K562 (cell line): ENCODE data around the gene CBFA2T3. TPM values are rescaled to one million over a fixed set of nuclear protein-coding genes. Genes with fewer than 3 reads are reported as not detected.

Experiments used
- ATAC-seq: fragments of 200-7000 bp; cut with Tn5 transposase; 3 replicates; pipeline ENCODE4 v1.9.1; 2020; ENCODE audit warnings: moderate library complexity
- BruUV-seq: library from RNA; stranded (reverse); fragments of 400-500 nt; replicated peaks from 2 replicates; lab custom pipeline; 2021; lab: Mats Ljungman, UMichigan
- CTCF ChIA-PET: fragments of 300-600 bp; formaldehyde crosslinking; extraction: SDS; loops from one replicate; lab custom pipeline; 2021; ENCODE audit warnings: low intra/inter-chr PET ratio; lab: Yijun Ruan, JAX
- POLR2A ChIA-PET: fragments of 300-600, 350-650 bp; sonication (Branson Sonifier 250); formaldehyde crosslinking; extraction: SDS; loops from one replicate; lab custom pipeline; 2021; ENCODE audit warnings: antibody characterized with exemption, inconsistent platforms; lab: Yijun Ruan, JAX
- DNase-seq, 4 experiments: peaks; one replicate each; pipeline versions ENCODE4 v3.0.0 to v3.0.0-alpha.2; 2011 to 2018; ENCODE audit warnings: low spot score in 3 of 4, mixed read lengths in 3 of 4; ENCODE audit errors: extremely low read depth in 1 of 4
- FAIRE-seq: peaks from 2 replicates; lab custom pipeline; 2011; peaks lifted over from hg19 to GRCh38; lab: Jason Lieb, UNC
- H2AFZ ChIP-seq: 2 replicates; pipeline ENCODE4 v1.6.0; 2011; ENCODE audit warnings: low read depth, low read length, control low read depth, inconsistent platforms
- H3K27ac ChIP-seq: fragments of 200-600 bp; 3 replicates; pipeline ENCODE4 v1.8.0; 2011; ENCODE audit warnings: low read depth, mild to moderate bottlenecking, control low read depth, inconsistent platforms, low read length, moderate library complexity, mixed read lengths; ENCODE audit errors: extremely low read depth
- H3K27me3 ChIP-seq, 2 experiments: fragments of 300-600 bp in 1 of 2; 2 replicates in 1 of 2; 3 replicates in 1 of 2; pipeline versions ENCODE4 v1.6.0 to v1.8.0; 2011; ENCODE audit warnings: inconsistent platforms in 2 of 2, low read length in 2 of 2, mild to moderate bottlenecking in 1 of 2, mixed read lengths in 1 of 2, moderate library complexity in 1 of 2; ENCODE audit not compliant: control insufficient read depth in 2 of 2, insufficient read depth in 2 of 2
- H3K36me3 ChIP-seq: fragments of 300-600 bp; 3 replicates; pipeline ENCODE4 v1.8.0; 2011; ENCODE audit warnings: mild to moderate bottlenecking, low read length, inconsistent platforms; ENCODE audit not compliant: control insufficient read depth, insufficient read depth
- H3K4me1 ChIP-seq, 2 experiments: fragments of 200-600 bp in 1 of 2; replicated peaks in 1 of 2; 2 replicates in 1 of 2; 3 replicates in 1 of 2; pipeline versions ENCODE4 v1.5.1 to v1.8.0; 2011; ENCODE audit warnings: inconsistent platforms in 2 of 2, low read length in 2 of 2, mild to moderate bottlenecking in 1 of 2, mixed read lengths in 1 of 2, moderate library complexity in 1 of 2; ENCODE audit not compliant: control insufficient read depth in 2 of 2, insufficient read depth in 2 of 2
- H3K4me2 ChIP-seq: 2 replicates; pipeline ENCODE4 v1.6.1; 2011; ENCODE audit warnings: low read length, control low read depth, inconsistent platforms, mixed read lengths; ENCODE audit not compliant: insufficient read depth
- H3K4me3 ChIP-seq: fragments of 200-600 bp; sonication (generic), shearing (Covaris generic); 2 replicates; pipeline ENCODE4 v1.5.1; 2016; ENCODE audit warnings: control low read depth, inconsistent platforms
- H3K79me2 ChIP-seq: fragments of 200-600 bp; 3 replicates; pipeline ENCODE4 v1.8.0; 2011; ENCODE audit warnings: low read length, inconsistent platforms; ENCODE audit not compliant: control insufficient read depth, insufficient read depth
- H3K9ac ChIP-seq, 2 experiments: 2 replicates each; pipeline versions ENCODE4 v1.6.0 to v1.6.1; 2011; ENCODE audit warnings: low read depth in 2 of 2, low read length in 2 of 2, control low read depth in 1 of 2, inconsistent platforms in 1 of 2, mild to moderate bottlenecking in 1 of 2, mixed read lengths in 1 of 2; ENCODE audit not compliant: insufficient read depth in 1 of 2
- H3K9me1 ChIP-seq: one replicate; pipeline ENCODE4 v1.6.0; 2011; ENCODE audit warnings: inconsistent platforms, mild to moderate bottlenecking, low read length, moderate library complexity; ENCODE audit not compliant: control insufficient read depth, insufficient read depth
- H3K9me3 ChIP-seq: replicated peaks from 2 replicates; pipeline ENCODE4 v1.5.1; 2011; ENCODE audit warnings: low read depth, low read length, inconsistent platforms; ENCODE audit not compliant: control insufficient read depth, insufficient read depth
- H4K20me1 ChIP-seq: replicated peaks from 2 replicates; pipeline ENCODE4 v1.6.1; 2011; ENCODE audit warnings: low read length, inconsistent platforms, mixed read lengths; ENCODE audit not compliant: control insufficient read depth, insufficient read depth
- ARID1B ChIP-seq: fragments of 450-650 bp; IDR thresholded peaks from 2 replicates; pipeline ENCODE4 v1.6.1; 2016; ENCODE audit warnings: antibody characterized with exemption, mild to moderate bottlenecking, inconsistent platforms
- CEBPZ ChIP-seq: fragments of 150-350 bp; IDR thresholded peaks from 2 replicates; pipeline ENCODE4 v1.6.1; 2014; ENCODE audit warnings: low read depth, mild to moderate bottlenecking, low read length, borderline replicate concordance
- COPS2 ChIP-seq: fragments of 450-650 bp; conservative IDR thresholded peaks from 2 replicates; pipeline ENCODE4 v1.6.1; 2016; ENCODE audit warnings: mild to moderate bottlenecking, moderate library complexity
- HEY1 ChIP-seq: fragments of 250-450 bp; sonication (Bioruptor Pico); IDR thresholded peaks from 2 replicates; pipeline ENCODE4 v1.5.0; 2020; ENCODE audit warnings: mild to moderate bottlenecking, moderate library complexity, borderline replicate concordance
- IRF1 ChIP-seq: sonication (generic); formaldehyde crosslinking; IDR thresholded peaks from 2 replicates; pipeline ENCODE4 v1.8.0; 2022; ENCODE audit warnings: missing genetic modification reagents, mild to moderate bottlenecking, borderline replicate concordance
- MCM5 ChIP-seq: fragments of 450-650 bp; IDR thresholded peaks from 2 replicates; pipeline ENCODE4 v1.6.1; 2016; ENCODE audit warnings: low read depth
- PRMT5 ChIP-seq: sonication (generic); formaldehyde crosslinking; IDR thresholded peaks from 2 replicates; pipeline ENCODE4 v1.5.0; 2020; ENCODE audit warnings: missing genetic modification reagents
- TBL1XR1 ChIP-seq, 2 experiments: IDR thresholded peaks; 2 replicates each; pipeline ENCODE4 v1.6.1; 2012; ENCODE audit warnings: improper control_type of control experiment in 2 of 2, low read length in 2 of 2, mild to moderate bottlenecking in 1 of 2
- TFAP4 ChIP-seq: sonication (generic); formaldehyde crosslinking; IDR thresholded peaks from 2 replicates; pipeline ENCODE4 v1.8.0; 2022; ENCODE audit warnings: missing genetic modification reagents, mild to moderate bottlenecking, moderate library complexity, borderline replicate concordance
- ZBTB7A ChIP-seq: IDR thresholded peaks from 2 replicates; pipeline ENCODE4 v1.6.1; 2011; ENCODE audit warnings: low read depth, mild to moderate bottlenecking, low read length, moderate library complexity, borderline replicate concordance; ENCODE audit not compliant: control insufficient read depth
- WGBS: fragments of 100-300 bp; shearing (Covaris generic); methylation state at CpG from one replicate; pipeline ENCODE4 v1.1.6; 2016; ENCODE audit warnings: low coverage, mixed read lengths; ENCODE audit not compliant: insufficient coverage; ENCODE audit errors: missing lambda C conversion rate; 5-methylcytosine and 5-hydroxymethylcytosine counted together
- in situ Hi-C: fragments of 300-500 bp; cut with MboI; formaldehyde crosslinking; loops from 4 replicates; pipeline ENCODE4 v1.15.0; 2018; ENCODE audit warnings: inconsistent platforms, mixed read lengths
- intact Hi-C: fragments of 100-400 bp; cut with micrococcal nuclease; formaldehyde crosslinking; loops from 2 replicates; pipeline ENCODE4 v1.14.2; 2022
- polyA plus RNA-seq, 8 experiments: library from polyadenylated mRNA; depleted of rRNA in 4 of 8; stranded (reverse) in 5 of 8; unstranded in 3 of 8; fragments of >200 nt; fragmentation: Nextera tagmentation in 2 of 8; fragmentation: Illumina TruSeq in 1 of 8; extraction: Ambion mirVana in 2 of 8; extraction: Trizol in 1 of 8; gene quantifications; 2 replicates each; pipeline versions ENCODE4 v1.2.1 to v1.2.3, GENCODE V29; 2011 to 2014; ENCODE audit warnings: inconsistent platforms in 1 of 8, missing spikeins in 1 of 8
- total RNA-seq, 7 experiments: library from RNA; depleted of rRNA in 6 of 7; stranded (reverse); fragments of >200 nt in 6 of 7; fragmentation: Illumina TruSeq in 2 of 7; extraction: Trizol in 2 of 7; gene quantifications; 2 replicates each; pipeline versions ENCODE4 v1.2.1 to v1.2.3, GENCODE V29; 2011 to 2021; ENCODE audit warnings: low replicate concordance in 1 of 7
- TF ChIP-seq, protein P1 (sequence below): fragments of 450-650 bp; formaldehyde crosslinking; IDR thresholded peaks from 2 replicates; pipeline ENCODE4 v1.4.0; 2020; ENCODE audit warnings: mild to moderate bottlenecking
- TF ChIP-seq, protein P2 (sequence below), 2 experiments: fragments of 450-650 bp; IDR thresholded peaks; 2 replicates each; pipeline ENCODE4 v1.6.1; 2016
- TF ChIP-seq, protein P3 (sequence below): fragments of 450-650 bp; formaldehyde crosslinking; conservative IDR thresholded peaks from 2 replicates; pipeline ENCODE4 v1.4.0; 2022; ENCODE audit warnings: mild to moderate bottlenecking, missing genetic modification characterization

CBFA2T3 gene
- total and polyA plus RNA-seq, 9 of the 15 experiments (the other 6 are each of a cell fraction or from before 2014, with no cell fraction given): 2.3 to 145 (median 6.7) TPM

DNA sequence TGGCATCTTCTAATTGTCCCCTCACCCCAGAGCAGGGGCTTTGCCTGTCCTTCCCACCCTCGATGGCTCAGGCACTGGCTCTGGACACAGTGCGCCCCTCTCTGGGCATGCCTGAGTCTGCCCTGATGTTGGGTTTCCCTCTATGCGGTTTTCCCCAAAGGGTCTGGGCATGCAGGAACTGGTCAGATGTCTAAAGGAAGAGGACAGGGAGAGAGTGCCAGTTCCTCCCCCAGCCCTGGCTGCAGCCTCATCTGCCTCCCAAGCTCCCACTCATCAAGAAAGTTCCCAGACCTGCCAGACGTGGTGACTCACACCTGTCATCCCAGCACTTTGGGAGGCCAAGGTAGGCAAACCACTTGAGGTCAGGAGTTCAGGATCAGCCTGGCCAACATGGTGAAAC lies 69.2 kb downstream of the CBFA2T3 start:
- H3K79me2 ChIP-seq: peaks cover 94% of the 10 kb centered on the region
- BruUV-seq: no TSS peak
- in situ Hi-C loops: no loop called here
- TF ChIP-seq, protein P1, sequence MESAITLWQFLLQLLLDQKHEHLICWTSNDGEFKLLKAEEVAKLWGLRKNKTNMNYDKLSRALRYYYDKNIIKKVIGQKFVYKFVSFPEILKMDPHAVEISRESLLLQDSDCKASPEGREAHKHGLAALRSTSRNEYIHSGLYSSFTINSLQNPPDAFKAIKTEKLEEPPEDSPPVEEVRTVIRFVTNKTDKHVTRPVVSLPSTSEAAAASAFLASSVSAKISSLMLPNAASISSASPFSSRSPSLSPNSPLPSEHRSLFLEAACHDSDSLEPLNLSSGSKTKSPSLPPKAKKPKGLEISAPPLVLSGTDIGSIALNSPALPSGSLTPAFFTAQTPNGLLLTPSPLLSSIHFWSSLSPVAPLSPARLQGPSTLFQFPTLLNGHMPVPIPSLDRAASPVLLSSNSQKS (CRISPR knock-in tag): no peak
- TF ChIP-seq, protein P2, sequence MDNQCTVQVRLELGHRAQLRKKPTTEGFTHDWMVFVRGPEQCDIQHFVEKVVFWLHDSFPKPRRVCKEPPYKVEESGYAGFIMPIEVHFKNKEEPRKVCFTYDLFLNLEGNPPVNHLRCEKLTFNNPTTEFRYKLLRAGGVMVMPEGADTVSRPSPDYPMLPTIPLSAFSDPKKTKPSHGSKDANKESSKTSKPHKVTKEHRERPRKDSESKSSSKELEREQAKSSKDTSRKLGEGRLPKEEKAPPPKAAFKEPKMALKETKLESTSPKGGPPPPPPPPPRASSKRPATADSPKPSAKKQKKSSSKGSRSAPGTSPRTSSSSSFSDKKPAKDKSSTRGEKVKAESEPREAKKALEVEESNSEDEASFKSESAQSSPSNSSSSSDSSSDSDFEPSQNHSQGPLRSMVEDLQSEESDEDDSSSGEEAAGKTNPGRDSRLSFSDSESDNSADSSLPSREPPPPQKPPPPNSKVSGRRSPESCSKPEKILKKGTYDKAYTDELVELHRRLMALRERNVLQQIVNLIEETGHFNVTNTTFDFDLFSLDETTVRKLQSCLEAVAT (IDR thresholded peaks at IDR 0.05): no peak
- TF ChIP-seq TFAP4 (CRISPR knock-in tag) (no peak), IRF1 (CRISPR knock-in tag) (no peak), TBL1XR1 (IDR thresholded peaks at IDR 0.05; ENCODE audit: low read length in 2 of 2) (no peak), ZBTB7A (no peak), CEBPZ (no peak), COPS2 (no peak), MCM5 (no peak), ARID1B (no peak), PRMT5 (CRISPR knock-in tag) (no peak), HEY1 (CRISPR knock-in tag) (no peak)
- TF ChIP-seq, protein P3, sequence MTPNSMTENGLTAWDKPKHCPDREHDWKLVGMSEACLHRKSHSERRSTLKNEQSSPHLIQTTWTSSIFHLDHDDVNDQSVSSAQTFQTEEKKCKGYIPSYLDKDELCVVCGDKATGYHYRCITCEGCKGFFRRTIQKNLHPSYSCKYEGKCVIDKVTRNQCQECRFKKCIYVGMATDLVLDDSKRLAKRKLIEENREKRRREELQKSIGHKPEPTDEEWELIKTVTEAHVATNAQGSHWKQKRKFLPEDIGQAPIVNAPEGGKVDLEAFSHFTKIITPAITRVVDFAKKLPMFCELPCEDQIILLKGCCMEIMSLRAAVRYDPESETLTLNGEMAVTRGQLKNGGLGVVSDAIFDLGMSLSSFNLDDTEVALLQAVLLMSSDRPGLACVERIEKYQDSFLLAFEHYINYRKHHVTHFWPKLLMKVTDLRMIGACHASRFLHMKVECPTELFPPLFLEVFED (CRISPR knock-in tag): no peak

More for the DNA sequence above, 69.2 kb downstream of the CBFA2T3 start:
- Histone ChIP-seq H3K27ac (no peak overlapping the region), H3K4me1 (peaks cover 8 to 96% of the 10 kb centered on the region in 2 experiments; a peak in 4 of 5 replicates), H3K36me3 (peaks cover 73% of the 10 kb centered on the region; the same call in 2 of the 3 replicates), H2AFZ (no peak overlapping the region), H3K4me2 (no peak overlapping the region), H3K27me3 (no peaks in the 10 kb centered on the region), H3K9me3 (no peaks in the 10 kb centered on the region), H4K20me1 (peaks cover 93% of the 10 kb centered on the region), H3K4me3 (no peak overlapping the region), H3K9me1 (peaks cover 21% of the 10 kb centered on the region), H3K9ac (no peak overlapping the region; a peak in 1 of 4 replicates)
- CTCF ChIA-PET: interaction anchor here (0.6 kb wide), 1 partner anchor 750 kb away, joined by 3 read pairs; the partner anchor contains the start of genes CHMP1A and SPATA33
- WGBS: 59% methylated on average over 3 of the region's 4 CpGs
- FAIRE-seq (no peak), ATAC-seq (no peak), DNase-seq (no peak)
- POLR2A ChIA-PET: interaction anchor here (0.6 kb wide), 1 partner anchor 75 kb away, joined by 3 read pairs; no protein-coding TSS in a partner anchor
- intact Hi-C loops: no loop called here
